Right ventricle myocardium superior (tissue), 1 donor: ENCODE data around the gene FBXL17. TPM values are rescaled to one million over a fixed set of nuclear protein-coding genes. Genes with fewer than 3 reads are reported as not detected.

Experiments used
- ATAC-seq: fragments of 200-7000 bp; cut with Tn5 transposase; one replicate; pipeline ENCODE4 v1.9.1; 2020; ENCODE audit warnings: mild to moderate bottlenecking; ENCODE audit not compliant: poor library complexity
- DNase-seq: peaks from one replicate; pipeline ENCODE4 v3.0.0-alpha.2; 2020
- intact Hi-C: fragments of 100-400 bp; cut with DNase I; formaldehyde crosslinking; loops from one replicate; pipeline ENCODE4 v1.11.2; 2022
- total RNA-seq: library from RNA; stranded (reverse); fragmentation: NEBNext Ultra II Directional; extraction: Animal tissue kit (Norgen Biotek cat#: 25700); gene quantifications from one replicate; pipeline ENCODE4 v1.2.1, GENCODE V29; 2021
- donor health status: DM: no; HTN: yes; CAD: no; lungs with severe emphysema.

The FBXL17 gene
- total RNA-seq, 1 donor from 2014 or later: 44.0 TPM

DNA sequence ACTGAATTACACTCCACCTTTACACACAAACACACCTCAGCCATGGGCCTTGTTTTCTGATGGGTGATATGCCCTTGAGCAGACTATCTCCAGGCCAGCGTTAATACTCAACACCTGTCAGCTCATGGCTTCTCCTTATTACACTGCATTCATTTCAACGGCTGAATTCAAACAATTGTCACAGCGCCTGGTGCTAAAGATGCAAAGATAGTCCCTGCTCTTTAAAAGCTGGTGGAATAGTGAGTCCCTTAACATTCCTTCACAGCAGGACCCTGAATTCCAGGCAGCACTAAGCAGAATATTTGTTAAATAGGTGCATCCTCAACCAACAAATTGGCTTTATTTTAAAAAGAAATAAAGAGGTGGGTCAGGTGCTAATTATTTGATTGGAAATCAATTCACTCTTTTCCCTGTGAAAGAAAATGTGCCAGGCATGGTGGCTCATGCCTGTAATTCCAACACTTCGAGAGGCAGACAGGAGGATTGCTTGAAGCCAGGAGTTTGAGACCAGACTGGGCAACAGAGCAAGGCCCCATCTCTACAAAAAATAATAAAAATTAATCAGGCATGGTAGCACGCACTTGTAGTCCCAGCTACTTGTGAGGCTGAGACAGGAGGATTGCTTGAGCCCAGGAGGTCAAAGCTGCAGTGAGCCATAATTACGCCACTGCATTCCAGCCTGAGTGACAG lies 555.4 kb downstream of the FBXL17 start:
- intact Hi-C loops: no loop called here
- no peak for DNase-seq
- no peak for ATAC-seq

DNA sequence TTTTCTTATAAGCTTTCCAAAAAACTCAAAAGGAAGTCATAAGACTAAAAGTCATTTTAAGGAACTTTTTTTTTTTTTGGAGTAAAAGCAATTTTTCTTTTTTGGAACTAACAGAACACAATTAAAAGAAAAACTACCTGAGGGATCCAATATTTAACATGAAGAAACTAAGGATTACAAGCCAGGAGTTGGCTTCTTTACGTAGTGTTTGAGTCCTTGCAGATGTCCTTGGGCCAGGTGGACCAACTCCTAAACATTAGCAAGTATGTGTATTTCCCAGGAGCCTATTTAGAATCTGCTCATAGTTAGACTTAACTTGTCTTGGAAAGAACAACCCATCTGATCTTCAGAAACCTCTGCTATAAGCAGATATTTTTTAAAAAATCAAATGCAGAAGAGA lies 557.1 kb downstream of the FBXL17 start:
- DNase-seq (no peak), ATAC-seq (no peak)
- intact Hi-C loops: no loop called here

DNA sequence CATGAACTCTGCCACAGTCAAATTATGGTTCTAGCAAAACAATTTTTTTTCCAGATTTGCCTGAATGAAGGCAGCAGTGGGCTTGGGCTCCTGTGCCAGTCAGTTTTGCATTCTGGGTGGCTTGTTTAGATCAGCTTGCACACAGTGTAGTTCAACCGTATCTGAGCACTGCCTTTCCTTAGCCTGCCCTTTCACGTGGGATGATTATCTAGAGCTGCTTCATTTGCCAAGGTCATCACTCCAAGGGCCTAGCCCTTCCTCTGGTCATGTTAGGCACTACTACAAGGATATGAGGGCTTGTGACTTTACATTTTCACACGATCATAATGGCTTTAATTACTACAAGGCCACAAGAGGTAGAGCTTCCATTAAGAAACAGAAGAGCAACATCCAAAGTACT lies 560.6 kb downstream of the FBXL17 start:
- DNase-seq (no peak), ATAC-seq (no peak)
- intact Hi-C loops: no loop called here

DNA sequence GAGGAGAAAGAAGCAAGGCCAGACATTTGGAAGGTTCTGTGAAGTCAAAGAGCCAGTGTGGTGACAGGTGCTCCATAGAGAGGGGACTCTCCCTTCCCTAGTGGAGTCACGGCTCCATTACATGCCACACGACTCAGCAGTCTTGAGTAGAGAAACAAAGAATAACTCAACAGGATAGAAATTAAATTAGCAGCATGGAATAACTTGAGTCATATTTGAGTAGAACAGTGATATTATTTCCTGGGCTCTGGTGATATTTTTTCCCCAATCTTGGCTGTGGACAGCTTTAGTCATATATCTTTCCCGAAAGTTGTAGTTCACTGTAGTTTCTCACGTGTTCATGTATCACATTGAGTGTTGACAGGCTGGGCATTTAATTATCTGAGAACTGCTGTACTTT lies 561.5 kb downstream of the FBXL17 start:
- intact Hi-C loops: no loop called here
- no peak for DNase-seq
- ATAC-seq: no peak

DNA sequence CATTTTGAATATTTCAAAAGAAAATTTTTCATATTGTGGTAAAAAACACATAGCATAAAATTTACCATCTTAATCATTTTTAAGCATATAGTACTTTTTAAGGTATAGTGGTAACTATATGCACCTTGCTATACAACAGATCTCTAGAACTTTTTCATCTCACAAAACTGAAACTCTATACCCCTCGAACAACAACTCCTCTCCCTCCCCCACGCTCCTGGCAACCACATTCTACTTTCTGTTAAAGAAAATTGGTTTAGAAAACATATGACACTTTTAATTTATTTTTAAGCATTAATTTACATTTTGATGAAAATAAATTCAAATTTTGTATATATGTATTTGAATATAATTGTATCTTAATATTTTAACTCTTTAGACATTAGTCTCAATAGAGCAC lies 563.9 kb downstream of the FBXL17 start:
- intact Hi-C loops: no loop called here
- ATAC-seq (no peak), DNase-seq (no peak)

DNA sequence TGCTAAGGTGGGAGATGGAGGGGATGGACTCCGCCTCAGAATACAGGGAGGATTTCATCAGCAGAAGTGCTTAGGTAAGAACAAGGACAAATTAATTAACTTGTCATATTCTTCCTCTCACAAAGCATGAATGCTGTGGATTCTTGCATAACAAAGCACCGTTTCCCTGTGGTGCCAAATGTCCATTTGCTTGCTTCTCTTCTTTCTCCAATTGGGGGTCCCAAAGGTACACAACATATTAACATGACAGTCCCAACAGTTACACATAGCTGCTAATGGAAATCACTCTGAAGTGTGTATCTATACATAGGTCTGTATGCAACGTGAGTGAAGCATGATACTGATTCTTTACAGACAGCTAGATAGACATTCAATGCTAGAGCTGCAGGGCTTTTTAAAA lies 564.5 kb downstream of the FBXL17 start:
- ATAC-seq (no peak), DNase-seq (no peak)
- intact Hi-C loops: no loop called here

DNA sequence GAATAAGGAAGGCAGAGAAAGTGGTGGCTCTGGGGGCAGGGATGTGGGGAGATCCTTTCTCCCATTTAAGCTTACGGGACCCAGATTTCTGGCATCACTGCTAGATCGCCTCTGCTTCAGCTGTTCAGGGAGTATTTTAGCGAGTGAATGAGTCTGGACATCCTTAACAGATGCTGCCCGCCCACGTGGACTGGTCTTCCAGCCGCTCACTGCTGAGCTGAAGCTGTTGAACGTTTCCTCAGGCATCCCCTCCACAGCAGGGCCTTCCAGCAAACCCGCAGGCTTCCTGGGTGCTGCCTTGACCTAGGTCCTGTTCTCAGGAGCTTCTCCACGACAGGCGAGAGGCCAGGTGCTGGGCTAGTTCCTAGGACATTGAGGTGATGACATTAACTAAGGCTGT lies 566.8 kb downstream of the FBXL17 start:
- no peak for DNase-seq
- no peak for ATAC-seq
- intact Hi-C loops: no loop called here

DNA sequence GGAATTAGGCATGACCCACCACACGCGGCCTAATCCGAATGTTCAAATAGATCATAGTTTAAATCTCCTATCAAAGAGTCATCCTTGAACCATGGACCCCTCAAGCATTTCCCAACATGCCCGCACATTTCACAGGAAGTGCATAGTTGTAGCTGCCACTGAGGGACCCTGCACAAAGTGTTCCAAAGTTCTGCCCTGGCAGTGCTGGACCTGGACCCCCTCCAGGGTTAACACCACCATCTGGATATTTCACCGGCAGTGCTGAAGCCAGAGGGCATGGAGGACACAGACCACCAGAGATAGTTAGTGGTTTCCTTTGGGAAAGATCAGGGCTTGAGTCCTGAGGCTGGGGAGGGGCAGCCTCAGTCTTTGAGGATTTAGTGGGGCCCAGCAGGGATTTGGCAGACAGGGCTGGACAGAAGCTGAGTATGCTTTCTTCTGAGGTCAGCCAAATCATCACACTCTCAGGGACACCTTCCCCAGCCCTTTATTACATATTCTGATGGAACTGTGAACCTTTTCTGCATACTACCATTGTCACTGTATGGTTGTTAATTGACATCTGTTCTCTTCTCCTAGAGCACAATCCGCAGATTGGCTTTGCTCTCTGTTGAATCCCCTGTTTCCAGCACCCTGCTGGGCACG lies 567.6 kb downstream of the FBXL17 start:
- intact Hi-C loops: no loop called here

DNA sequence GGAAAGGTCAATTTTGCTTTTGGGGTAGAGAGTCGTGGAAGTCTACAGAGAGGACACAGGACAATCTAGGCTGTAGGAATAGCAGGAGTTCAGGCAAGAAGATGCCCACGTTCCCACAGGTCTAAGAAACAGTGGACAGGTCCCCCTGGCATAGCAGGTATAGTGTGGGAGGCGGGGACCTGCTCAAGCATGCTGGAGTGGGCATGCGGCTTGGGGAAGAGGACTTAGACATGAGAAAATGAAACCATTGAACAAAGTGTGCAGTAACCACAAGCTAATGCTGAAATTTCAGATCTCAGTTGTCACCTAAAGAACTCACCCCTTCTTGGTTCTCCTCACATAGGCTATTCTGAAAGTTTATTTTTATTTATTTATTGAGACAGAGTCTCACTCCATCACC lies 568.3 kb downstream of the FBXL17 start:
- intact Hi-C loops: no loop called here

More for the DNA sequence above, 567.6 kb downstream of the FBXL17 start:
- ATAC-seq (no peak), DNase-seq (no peak)

DNA sequence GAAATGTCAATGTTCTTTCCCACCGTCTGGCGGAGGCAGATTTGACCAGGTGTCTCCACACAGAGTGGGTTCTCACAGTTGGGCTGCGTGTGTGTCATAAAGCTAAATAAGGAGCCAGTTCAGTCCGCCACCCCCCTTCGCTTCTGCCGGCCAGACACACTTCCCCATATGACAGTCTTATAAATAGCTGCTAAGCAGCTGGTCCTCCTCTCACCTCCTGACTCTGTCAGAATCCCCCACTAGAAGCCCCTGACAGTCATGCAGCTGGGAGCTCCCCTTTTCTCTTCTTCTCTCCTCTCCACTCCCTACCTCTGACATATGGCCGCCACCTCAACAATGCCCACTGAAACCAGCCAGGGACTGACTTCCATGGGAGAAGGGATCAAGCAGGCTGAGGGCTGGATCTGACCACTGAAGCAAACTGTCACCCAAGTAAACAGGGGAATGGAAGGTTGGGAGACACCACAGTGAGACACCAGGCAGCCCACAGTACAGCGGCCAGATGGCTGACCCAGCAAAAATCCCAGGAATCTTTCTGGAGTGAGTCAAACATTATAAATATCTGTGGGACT lies 569.2 kb downstream of the FBXL17 start:
- DNase-seq (peak; percentile 46), ATAC-seq (peak; percentile 93)
- intact Hi-C loops: no loop called here

More for the DNA sequence above, 568.3 kb downstream of the FBXL17 start:
- no peak for DNase-seq
- ATAC-seq: no peak

DNA sequence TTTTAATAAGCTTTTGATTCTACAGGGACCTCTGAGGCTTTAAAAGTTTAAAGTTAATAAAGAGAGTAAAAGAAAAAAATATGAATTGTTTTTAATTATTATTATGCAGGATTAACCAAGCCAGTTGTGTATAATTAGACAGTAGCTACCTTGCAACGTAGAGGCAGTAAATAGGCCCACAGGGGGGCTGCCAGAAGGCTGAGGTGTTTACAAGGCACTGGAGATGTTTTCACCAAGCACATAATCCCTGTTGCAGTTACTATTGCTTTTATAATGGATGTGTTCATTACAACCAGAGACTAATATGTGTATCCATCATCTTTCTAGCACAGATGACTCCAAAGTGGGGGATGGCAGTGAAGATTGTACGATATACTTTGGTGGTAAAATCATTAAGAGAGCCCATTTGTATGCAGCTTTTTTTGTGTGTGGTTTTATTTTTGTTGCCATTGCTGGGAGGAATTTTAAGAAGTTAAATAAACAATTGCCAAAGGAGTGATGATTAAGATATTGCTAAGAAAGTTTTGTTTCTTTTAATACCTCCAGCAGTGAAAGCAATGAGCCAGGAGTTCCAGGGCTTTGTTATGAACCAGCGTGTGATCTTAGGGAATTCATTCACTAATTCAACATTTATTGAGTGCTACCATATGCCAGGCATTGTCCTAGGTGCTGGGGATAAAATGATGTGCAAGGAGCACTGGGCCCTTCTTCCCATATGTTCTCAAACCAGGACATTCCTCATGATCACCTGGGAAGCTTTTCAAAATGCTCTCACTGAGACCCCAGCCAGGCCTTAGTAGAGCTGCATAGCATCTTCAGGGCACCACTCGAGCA lies 572.5 kb downstream of the FBXL17 start:
- DNase-seq (no peak), ATAC-seq (no peak)
- intact Hi-C loops: no loop called here
